H1 (cell line): ENCODE data around the gene EIF5A2. TPM values are rescaled to one million over a fixed set of nuclear protein-coding genes. Genes with fewer than 3 reads are reported as not detected.

Experiments used
- CEBPB ChIP-seq: IDR thresholded peaks from 2 replicates; pipeline ENCODE4 v1.6.1; 2012; ENCODE audit warnings: low read depth, low read length
- GABPA ChIP-seq: IDR thresholded peaks from 2 replicates; pipeline ENCODE4 v1.6.1; 2011; ENCODE audit warnings: mild to moderate bottlenecking, low read length, moderate library complexity, borderline replicate concordance; ENCODE audit not compliant: insufficient read depth
- polyA plus RNA-seq, 7 experiments: library from polyadenylated mRNA; depleted of rRNA in 3 of 7; stranded (reverse) in 5 of 7; unstranded in 2 of 7; fragments of >200 nt in 5 of 7; fragments of 200-250 nt in 2 of 7; gene quantifications; 1 replicate in 5 of 7; 2 replicates in 1 of 7; 4 replicates in 1 of 7; pipeline versions ENCODE4 v1.2.1 to v1.2.3, GENCODE V29; 2011 to 2013; ENCODE audit warnings: missing spikeins in 2 of 7, mixed read lengths in 2 of 7
- total RNA-seq: library from RNA; stranded (reverse); fragmentation: NEBNext Ultra II Directional; extraction: Animal tissue kit (Norgen Biotek cat#: 25700); gene quantifications from 2 replicates; pipeline ENCODE4 v1.2.1, GENCODE V29; 2021

Gene EIF5A2
- total and polyA plus RNA-seq, 2 of the 8 experiments (the other 6 are each of a cell fraction or from before 2014, with no cell fraction given), result 1.5 to 15.0 TPM

DNA sequence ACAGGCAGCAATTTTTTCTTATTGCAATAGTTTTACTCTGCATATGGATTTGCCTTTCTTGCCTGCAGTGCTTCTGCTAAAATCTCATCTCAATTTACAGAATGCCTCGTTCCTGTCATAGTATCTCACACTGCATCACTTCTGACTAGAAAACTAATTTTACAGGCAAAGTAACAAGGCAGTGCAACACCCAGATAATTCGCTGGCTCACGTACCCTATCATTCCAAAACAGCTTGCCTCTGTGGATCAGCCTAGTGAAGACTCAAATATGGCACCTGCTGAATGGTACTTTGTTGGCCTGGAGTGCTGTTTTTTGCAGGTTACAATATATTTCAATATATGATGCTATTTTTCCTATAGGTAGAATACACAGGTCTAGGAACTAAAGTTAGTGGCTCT lies 5.3 kb downstream of the EIF5A2 start (continued):
- TF ChIP-seq GABPA (no peak), CEBPB (no peak)
